ENCODE measurements around the gene NFIL3.

Gene NFIL3

DNA sequence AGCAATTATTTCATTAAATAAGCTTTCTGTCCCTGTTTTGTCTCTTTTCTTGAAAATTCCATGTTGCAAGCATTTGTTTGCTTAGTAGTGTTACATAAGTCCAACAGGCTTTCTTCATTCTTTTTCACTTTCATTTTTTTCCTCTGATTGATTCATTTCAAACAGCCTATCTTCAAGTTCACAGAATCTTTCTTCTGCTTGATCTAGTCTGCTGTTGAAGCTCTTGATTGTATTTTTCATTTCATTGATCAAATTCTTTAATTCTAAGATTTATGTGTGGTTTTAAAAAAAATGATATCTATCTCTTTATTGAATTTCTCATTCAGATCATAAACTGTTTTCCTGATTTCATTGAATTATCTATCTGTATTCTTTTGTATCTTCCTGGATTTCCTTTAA lies 20.4 kb upstream of the NFIL3 start:
- H3K27ac ChIP-seq (ENCODE audit: low read depth, low read length), result no peak overlapping the region
- no peak overlapping the region for H3K4me3 ChIP-seq (ENCODE audit: insufficient read depth, low read length, poor library complexity, severe bottlenecking)
- H3K27me3 ChIP-seq (ENCODE audit: low read length), result no peaks in the 10 kb centered on the region
- TF ChIP-seq, protein P1, sequence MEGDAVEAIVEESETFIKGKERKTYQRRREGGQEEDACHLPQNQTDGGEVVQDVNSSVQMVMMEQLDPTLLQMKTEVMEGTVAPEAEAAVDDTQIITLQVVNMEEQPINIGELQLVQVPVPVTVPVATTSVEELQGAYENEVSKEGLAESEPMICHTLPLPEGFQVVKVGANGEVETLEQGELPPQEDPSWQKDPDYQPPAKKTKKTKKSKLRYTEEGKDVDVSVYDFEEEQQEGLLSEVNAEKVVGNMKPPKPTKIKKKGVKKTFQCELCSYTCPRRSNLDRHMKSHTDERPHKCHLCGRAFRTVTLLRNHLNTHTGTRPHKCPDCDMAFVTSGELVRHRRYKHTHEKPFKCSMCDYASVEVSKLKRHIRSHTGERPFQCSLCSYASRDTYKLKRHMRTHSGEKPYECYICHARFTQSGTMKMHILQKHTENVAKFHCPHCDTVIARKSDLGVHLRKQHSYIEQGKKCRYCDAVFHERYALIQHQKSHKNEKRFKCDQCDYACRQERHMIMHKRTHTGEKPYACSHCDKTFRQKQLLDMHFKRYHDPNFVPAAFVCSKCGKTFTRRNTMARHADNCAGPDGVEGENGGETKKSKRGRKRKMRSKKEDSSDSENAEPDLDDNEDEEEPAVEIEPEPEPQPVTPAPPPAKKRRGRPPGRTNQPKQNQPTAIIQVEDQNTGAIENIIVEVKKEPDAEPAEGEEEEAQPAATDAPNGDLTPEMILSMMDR (IDR thresholded peaks at IDR 0.05; ENCODE audit: insufficient read depth, low read length, poor library complexity, severe bottlenecking), result no peak
- no peak for TF ChIP-seq EZH2phosphoT487 (conservative IDR thresholded peaks at IDR 0.05; ENCODE audit: low read length)
- H3K36me3 ChIP-seq (ENCODE audit: low read length), result no peaks in the 10 kb centered on the region
- H2AFZ ChIP-seq (ENCODE audit: low read depth, low read length, severe bottlenecking), result no peak overlapping the region
- no peaks in the 10 kb centered on the region; the same call in 1 of the 2 replicates for H3K9me2 ChIP-seq (replicated peaks; ENCODE audit: insufficient read depth, low read length)
- no peak overlapping the region for H3K9ac ChIP-seq (ENCODE audit: low read length)
- no peaks in the 10 kb centered on the region for H4K20me1 ChIP-seq (ENCODE audit: low read depth, low read length)
- no peaks in the 10 kb centered on the region for H3F3A ChIP-seq (ENCODE audit: insufficient read depth)
- no peaks in the 10 kb centered on the region for H3K9me3 ChIP-seq (ENCODE audit: insufficient read depth, low read length)
- no peaks in the 10 kb centered on the region for H3K79me2 ChIP-seq (ENCODE audit: insufficient read depth, low read length)
- H3K4me2 ChIP-seq (ENCODE audit: low read depth, low read length, poor library complexity, severe bottlenecking), result no peak overlapping the region

DNA sequence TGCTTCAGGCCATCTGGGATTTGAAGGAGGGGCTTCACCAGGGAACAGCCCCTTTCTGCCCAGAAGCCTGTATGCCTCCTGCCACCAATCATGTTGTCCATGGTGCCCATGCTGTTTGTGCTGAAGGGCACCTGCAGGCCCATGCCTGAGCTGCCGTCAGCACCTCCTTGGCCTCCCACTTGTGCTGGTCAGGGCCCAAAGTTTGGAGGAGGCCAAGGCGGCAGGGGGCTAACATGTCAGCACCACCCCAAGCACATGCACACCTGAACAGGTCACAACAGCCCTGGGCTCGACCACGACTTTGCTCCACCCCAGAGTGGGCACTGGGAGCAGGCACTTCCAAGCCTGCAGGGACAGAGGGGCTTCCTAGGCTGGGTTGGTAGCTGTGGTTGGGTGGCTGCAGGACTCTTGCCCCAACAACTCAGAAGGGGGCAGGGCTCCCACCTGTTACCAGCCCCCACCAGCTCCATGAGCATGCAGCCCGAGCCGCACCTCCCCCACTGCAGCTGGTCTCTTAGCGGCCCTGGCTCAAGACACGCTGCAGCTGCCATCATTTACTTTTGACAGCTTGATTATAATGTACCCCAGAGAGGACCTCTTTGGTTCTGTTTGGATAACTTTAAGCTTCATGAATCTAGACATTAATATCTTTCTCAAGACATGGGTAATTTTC lies 19.8 kb upstream of the NFIL3 start:
- TF ChIP-seq, protein P1 (IDR thresholded peaks at IDR 0.05; ENCODE audit: insufficient read depth, low read length, poor library complexity, severe bottlenecking), result no peak
- no peak for TF ChIP-seq EZH2phosphoT487 (conservative IDR thresholded peaks at IDR 0.05; ENCODE audit: low read length)
- no peaks in the 10 kb centered on the region; the same call in 1 of the 2 replicates for H3K9me2 ChIP-seq (replicated peaks; ENCODE audit: insufficient read depth, low read length)
- no peaks in the 10 kb centered on the region for H3K9me3 ChIP-seq (ENCODE audit: insufficient read depth, low read length)

DNA sequence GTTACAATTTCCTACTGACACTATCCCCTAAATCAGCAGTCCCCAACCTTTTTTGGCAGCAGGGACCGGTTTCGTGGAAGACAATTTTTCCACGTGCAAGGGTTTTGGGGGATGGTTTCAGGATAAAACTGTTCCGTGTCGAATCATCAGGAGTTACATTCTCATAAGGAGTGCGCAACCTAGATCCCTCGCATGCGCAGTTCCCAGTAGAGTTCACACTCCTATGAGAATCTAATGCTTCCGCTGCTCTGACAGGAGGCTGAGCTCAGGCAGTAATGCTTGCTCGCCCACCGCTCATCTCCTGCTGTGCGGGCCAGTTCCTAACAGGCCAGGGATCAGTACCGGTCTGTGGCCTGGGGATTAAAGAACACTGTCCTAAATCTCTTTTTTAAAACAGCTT lies 13.2 kb upstream of the NFIL3 start:
- Histone ChIP-seq H3K9me3 (ENCODE audit: insufficient read depth, low read length) (no peaks in the 10 kb centered on the region), H3K27me3 (ENCODE audit: low read length) (no peaks in the 10 kb centered on the region), H3K4me3 (ENCODE audit: insufficient read depth, low read length, poor library complexity, severe bottlenecking) (no peak overlapping the region), H3K27ac (ENCODE audit: low read depth, low read length) (no peak overlapping the region), H4K20me1 (ENCODE audit: low read depth, low read length) (no peaks in the 10 kb centered on the region), H3F3A (ENCODE audit: insufficient read depth) (no peaks in the 10 kb centered on the region), H3K36me3 (ENCODE audit: low read length) (no peaks in the 10 kb centered on the region), H3K4me2 (ENCODE audit: low read depth, low read length, poor library complexity, severe bottlenecking) (no peak overlapping the region), H3K79me2 (ENCODE audit: insufficient read depth, low read length) (no peaks in the 10 kb centered on the region), H3K9me2 (replicated peaks; ENCODE audit: insufficient read depth, low read length) (no peaks in the 10 kb centered on the region), H3K9ac (ENCODE audit: low read length) (no peak overlapping the region), H2AFZ (ENCODE audit: low read depth, low read length, severe bottlenecking) (no peak overlapping the region)
- TF ChIP-seq, protein P1 (IDR thresholded peaks at IDR 0.05; ENCODE audit: insufficient read depth, low read length, poor library complexity, severe bottlenecking), result no peak
- no peak for TF ChIP-seq EZH2phosphoT487 (conservative IDR thresholded peaks at IDR 0.05; ENCODE audit: low read length)

More for the DNA sequence above, 19.8 kb upstream of the NFIL3 start:
- Histone ChIP-seq H3K36me3 (ENCODE audit: low read length) (no peaks in the 10 kb centered on the region), H3K9ac (ENCODE audit: low read length) (no peak overlapping the region), H3K4me2 (ENCODE audit: low read depth, low read length, poor library complexity, severe bottlenecking) (no peak overlapping the region), H3K27ac (ENCODE audit: low read depth, low read length) (no peak overlapping the region), H3K4me3 (ENCODE audit: insufficient read depth, low read length, poor library complexity, severe bottlenecking) (no peak overlapping the region), H3K27me3 (ENCODE audit: low read length) (no peaks in the 10 kb centered on the region), H2AFZ (ENCODE audit: low read depth, low read length, severe bottlenecking) (no peak overlapping the region), H4K20me1 (ENCODE audit: low read depth, low read length) (no peaks in the 10 kb centered on the region), H3F3A (ENCODE audit: insufficient read depth) (no peaks in the 10 kb centered on the region), H3K79me2 (ENCODE audit: insufficient read depth, low read length) (no peaks in the 10 kb centered on the region)
